CD4-positive, alpha-beta T cell treated with Interleukin-15 for 4 hours (primary cell): ENCODE results near the gene CDK11A.
"Not testable (repeated sequence)": the region's sequence is repeated elsewhere in the genome, so short reads cannot be mapped to it uniquely, and the experiment has no call there.

Experiments
- DNase-seq: peaks from one replicate; pipeline ENCODE4 v3.0.0-alpha.2; 2020; ENCODE audit warnings: low spot score

The CDK11A gene

GRCh38 chr1:1683104-1683905, 40.9 kb downstream of the CDK11A start:
- no peak for DNase-seq

- no peak for DNase-seq
Observed at GRCh38 chr1:1680912-1681273, 43.3 kb downstream of the CDK11A start.

GRCh38 chr1:1680031-1680911, 43.9 kb downstream of the CDK11A start:
- no peak for DNase-seq

GRCh38 chr1:1678581-1679380, 45.4 kb downstream of the CDK11A start:
- peak; percentile 44 for DNase-seq

DNA sequence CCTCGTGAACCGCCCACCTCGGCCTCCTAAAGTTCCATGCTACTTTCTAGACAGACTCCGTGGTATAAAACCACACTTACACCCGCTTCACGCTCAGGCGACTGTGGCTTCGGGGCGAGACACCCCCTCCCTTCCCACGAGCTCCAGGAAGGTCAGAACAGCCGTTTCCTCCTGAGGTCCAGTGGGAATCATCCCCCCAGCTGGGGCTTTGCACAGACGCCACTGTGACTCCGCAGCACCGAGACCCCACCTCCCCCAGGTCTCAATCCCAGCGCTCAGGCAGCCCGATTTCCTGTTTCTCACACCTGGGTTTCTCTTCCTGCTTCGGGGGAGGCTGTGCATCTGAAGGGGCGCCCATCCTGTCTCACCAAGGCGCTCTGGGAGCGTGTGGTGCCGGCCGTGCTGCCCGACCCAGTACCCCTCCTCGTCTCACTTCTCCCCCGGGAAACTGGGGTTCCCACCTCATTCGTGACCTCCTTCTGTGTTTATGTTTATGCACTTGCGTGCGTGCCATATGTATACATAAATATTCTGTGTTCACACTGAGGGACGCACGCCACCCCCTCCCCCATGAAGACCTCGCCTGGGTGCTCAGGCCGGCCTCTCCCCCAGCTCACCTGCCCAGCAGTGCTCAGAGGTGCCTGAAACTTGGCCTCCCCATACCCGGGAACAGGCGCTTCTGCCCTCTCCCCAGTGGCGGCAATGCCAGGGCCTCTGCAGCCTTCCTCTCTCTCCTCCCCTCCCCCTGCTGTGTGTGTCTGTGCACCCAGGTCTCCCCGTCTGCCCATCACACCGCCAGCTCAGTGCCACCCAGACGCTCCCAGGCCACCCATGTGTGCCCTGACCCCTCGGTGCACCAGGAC, 46.2 kb downstream of the CDK11A start:
- DNase-seq = peak; percentile 38

DNA sequence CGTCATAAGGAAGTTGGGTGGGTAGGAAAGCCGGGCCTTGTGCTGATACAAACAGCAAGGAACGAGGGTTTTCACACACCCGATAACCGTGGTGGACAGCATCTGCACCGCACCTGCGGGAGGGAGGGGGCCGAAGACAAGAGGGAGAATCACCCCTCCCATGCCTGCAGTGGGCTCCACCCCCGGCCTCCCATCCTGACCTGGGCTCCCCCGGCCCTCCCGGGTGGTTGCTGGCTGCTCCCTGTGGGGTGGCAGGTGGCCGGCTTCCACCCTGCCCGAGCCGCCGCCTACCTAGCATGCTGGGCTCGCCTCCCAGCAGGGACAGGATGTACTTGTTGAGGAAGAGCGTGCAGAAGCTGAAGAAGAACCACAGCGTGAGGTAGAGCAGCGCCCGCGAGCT, 48.1 kb downstream of the CDK11A start:
- not testable (repeated sequence) for DNase-seq

GRCh38 chr1:1675218-1675617, 48.9 kb downstream of the CDK11A start:
- DNase-seq = not testable (repeated sequence)

DNA sequence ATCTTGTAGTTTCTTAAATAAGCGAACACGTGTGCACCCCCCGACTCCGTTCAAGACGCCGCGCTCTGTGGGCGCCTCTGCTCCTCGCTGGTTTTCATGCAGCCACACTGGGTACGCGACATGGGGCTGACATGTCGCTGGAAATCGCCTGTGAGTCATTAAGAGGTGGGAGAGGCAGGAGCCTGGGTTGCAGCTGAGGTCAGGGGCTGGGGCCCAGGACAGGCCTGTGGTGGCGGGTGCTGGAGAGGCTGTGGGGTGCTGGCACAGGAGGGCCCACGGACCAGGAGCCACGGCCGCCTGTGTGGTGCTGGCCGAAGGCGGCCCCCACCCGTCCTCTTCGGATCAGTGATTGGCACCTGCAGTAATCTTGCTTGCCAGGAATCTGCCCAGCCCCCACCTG, 49.4 kb downstream of the CDK11A start:
- DNase-seq = not testable (repeated sequence)

DNA sequence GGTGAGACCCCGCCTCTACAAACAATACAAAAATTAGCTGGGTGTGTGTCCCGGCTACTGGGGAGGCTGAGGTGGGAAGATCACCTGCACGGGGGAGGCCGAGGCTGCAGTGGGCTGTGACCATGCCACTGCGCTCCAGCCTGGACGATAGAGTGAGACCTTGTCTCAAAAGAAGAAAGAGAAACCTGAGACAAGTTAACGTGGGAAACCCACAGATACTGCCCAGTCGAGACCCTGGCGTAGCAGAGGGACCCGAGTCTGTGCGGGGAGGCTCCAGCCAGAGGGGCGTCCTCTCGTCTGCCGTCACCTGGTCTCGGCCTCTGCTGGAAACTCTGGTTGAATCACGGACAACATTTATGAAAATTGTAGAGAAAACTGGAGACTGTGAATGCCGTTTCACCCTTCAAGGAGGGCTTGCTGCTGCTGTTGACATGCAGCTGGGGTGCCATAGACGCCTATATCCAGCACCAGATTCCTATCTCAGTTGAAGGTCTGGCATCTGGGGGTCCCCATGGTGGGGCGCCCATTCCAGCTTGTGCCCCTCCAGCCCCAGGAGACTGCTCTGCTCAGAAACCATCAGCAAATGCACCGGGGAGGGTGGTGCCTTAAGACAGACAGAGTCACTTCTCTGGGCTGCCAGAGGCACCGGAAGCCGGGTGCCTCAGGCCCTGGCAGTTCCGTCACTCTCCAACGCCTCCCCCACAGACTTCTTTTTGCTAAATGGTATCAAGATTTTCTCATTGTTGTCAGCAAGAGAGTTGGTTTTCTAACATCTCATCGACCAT, 51.8 kb downstream of the CDK11A start:
- DNase-seq = no peak

GRCh38 chr1:1671365-1672119, 52.6 kb downstream of the CDK11A start:
- DNase-seq = no peak

GRCh38 chr1:1670866-1671265, 53.3 kb downstream of the CDK11A start:
- no peak for DNase-seq

DNA sequence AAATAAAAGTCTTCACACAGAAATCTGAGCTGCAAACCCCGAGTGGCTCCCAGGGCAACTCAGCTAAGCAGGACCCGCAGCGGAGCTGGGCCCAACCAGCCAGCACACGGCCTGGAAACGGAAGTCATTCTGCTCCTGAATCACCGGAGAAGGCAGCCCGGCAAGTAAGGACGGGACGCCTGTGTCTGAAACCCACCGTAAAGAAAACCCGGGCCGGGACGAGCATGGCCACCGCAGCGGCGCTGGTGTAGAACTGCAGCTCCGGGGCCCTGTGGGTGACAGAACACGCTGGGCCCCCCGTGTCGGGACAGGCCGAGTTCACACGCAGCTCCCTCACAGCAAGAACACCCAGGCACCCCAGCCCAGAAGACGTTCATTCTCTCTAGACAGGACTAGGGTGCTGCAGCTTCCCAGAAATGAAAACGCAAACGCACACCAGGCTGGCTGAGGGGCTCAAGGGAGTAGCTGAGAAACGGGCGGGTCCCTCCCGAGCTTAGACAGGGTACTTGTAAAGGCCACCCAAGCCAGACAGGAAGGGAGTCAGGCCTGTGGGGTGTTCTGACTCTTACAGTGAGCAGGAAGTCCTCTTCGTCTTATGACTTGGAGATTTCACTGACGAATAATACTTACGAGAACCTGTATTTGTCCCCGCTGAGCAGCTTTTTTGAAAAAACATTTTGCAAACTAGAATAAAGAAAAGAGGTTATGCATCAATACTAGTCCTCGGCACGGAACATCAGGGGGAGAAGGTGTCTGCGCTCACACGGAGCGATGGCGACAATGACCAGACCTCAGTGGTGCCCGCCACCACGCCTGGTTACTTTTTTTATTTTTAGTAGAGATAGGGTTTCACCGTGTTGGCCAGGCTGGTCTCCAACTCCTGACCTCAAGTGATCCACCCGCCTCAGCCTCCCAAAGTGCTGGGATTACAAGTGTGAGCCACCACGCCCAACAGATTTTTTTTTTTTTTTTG, 54.4 kb downstream of the CDK11A start:
- DNase-seq = no peak

- no peak for DNase-seq
Observed at GRCh38 chr1:1666526-1666925, 57.6 kb downstream of the CDK11A start.

- DNase-seq = no peak
Observed at GRCh38 chr1:1665815-1666251, 58.3 kb downstream of the CDK11A start.

- no peak for DNase-seq
Observed at GRCh38 chr1:1664941-1665814, 59.0 kb downstream of the CDK11A start.

GRCh38 chr1:1664318-1664717, 59.8 kb downstream of the CDK11A start:
- DNase-seq = not testable (repeated sequence)

DNA sequence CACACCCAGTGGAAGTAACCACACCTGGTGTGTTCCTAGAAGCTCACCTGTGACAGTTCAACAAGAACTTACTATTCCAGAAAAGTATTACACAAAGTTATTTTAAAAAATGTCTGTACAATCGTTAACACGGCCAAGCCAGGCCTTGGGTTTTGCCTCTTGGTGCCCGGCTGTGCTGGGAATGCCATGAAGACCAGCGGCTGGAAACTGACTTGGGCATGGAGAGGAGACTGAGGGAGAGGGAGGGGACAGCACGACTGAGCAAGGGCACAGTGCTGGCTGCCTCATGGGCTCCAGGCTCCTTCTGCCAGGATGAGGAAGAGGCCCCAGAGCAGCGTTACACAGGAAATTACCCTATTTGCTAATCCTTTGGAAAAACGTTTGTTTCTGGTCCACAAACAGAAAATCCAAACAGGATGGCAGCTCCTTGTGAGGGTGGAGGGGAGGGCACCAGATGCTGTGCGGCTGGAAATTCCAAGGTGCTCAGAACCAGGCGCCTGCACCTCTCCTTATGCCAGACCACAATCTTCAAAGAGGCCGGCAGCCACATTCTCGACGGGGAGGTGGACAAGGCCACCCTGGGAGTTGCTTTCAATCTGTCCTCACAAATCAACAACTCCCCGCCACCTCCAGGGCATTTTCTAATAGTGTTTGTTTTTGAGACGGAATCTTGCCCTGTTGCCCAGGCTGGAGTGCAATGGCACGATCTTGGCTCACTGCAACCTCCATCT, 61.2 kb downstream of the CDK11A start:
- DNase-seq = not testable (repeated sequence)
